Kidney epithelial cell (primary cell): ENCODE results near the gene NIM1K. TPM values are rescaled to one million over a fixed set of nuclear protein-coding genes. Genes with fewer than 3 reads are reported as not detected.

Experiments used
- DNase-seq: peaks from one replicate; pipeline ENCODE4 v3.0.0-alpha.2; 2010; ENCODE audit warnings: low read depth
- H3K27me3 ChIP-seq: 2 replicates; pipeline ENCODE4 v1.6.0; 2011; ENCODE audit warnings: low read length; ENCODE audit not compliant: control insufficient read depth, insufficient read depth
- H3K36me3 ChIP-seq: 2 replicates; pipeline ENCODE4 v1.5.1; 2011; ENCODE audit warnings: low read length; ENCODE audit not compliant: control insufficient read depth, insufficient read depth
- H3K4me3 ChIP-seq: 2 replicates; pipeline ENCODE4 v1.5.1; 2011; ENCODE audit warnings: low read depth, mild to moderate bottlenecking, control low read depth, low read length
- total RNA-seq: library from RNA; depleted of rRNA; stranded (reverse); fragments of >200 nt; gene quantifications from 2 replicates; pipeline ENCODE4 v1.2.3, GENCODE V29; 2015
- TF ChIP-seq, protein P1 (sequence below): IDR thresholded peaks from 2 replicates; pipeline ENCODE4 v1.5.1; 2011; ENCODE audit warnings: mild to moderate bottlenecking, moderate library complexity, low read length, control low read depth, inconsistent platforms; ENCODE audit not compliant: insufficient read depth, poor library complexity, severe bottlenecking

The NIM1K gene
- total RNA-seq, 1 donor from 2014 or later, result 0.21 TPM

DNA sequence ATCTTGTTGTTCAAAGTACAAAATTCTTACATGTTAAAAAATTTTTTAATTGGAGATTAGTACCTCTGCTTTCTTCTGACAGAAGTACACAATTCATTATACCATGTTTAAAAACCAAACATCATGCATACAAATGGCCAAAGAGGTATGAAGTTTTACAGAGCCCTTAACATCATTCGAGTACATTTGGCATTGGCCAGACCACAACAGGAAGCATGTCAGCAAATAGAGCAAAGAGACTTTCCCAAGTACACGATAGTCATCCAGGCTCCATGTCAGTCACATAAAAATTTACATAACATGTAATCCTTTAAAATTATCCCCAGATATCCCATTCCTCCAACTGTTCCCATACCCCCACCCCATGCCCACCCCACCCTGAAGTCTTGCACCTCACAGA lies 98.7 kb downstream of the NIM1K start:
- Histone ChIP-seq H3K4me3 (no peak overlapping the region), H3K27me3 (no peaks in the 10 kb centered on the region), H3K36me3 (peaks cover 1% of the 10 kb centered on the region)
- DNase-seq, result no peak
- TF ChIP-seq, protein P1, sequence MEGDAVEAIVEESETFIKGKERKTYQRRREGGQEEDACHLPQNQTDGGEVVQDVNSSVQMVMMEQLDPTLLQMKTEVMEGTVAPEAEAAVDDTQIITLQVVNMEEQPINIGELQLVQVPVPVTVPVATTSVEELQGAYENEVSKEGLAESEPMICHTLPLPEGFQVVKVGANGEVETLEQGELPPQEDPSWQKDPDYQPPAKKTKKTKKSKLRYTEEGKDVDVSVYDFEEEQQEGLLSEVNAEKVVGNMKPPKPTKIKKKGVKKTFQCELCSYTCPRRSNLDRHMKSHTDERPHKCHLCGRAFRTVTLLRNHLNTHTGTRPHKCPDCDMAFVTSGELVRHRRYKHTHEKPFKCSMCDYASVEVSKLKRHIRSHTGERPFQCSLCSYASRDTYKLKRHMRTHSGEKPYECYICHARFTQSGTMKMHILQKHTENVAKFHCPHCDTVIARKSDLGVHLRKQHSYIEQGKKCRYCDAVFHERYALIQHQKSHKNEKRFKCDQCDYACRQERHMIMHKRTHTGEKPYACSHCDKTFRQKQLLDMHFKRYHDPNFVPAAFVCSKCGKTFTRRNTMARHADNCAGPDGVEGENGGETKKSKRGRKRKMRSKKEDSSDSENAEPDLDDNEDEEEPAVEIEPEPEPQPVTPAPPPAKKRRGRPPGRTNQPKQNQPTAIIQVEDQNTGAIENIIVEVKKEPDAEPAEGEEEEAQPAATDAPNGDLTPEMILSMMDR, result no peak

- TF ChIP-seq, protein P1, result no peak
- DNase-seq, result no peak
- Histone ChIP-seq H3K4me3 (no peak overlapping the region), H3K27me3 (no peaks in the 10 kb centered on the region), H3K36me3 (no peaks in the 10 kb centered on the region)
Measured at GRCh38 chr5:43294226-43294625, 102.2 kb downstream of the NIM1K start.

DNA sequence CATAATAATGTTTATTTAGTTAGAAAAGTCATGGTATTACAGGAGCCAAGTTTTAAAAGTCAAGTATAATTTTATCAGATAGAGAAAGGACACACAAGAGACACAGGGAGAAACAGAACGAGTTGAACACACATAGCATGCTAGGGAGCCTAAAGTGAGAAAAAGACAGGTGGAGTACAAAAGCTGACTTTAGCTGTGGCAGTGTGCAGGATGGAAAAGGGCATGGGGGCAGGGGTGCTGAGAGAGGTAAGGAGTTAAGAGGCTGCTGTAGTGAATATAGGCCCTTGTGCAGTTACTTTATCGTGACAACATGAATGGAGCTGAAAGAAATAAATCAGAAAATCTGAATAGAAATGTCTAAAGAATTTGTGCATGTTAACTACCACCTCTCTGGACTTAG lies 103.2 kb downstream of the NIM1K start:
- no peak for DNase-seq
- H3K4me3 ChIP-seq, result no peak overlapping the region
- TF ChIP-seq, protein P1, result no peak
- H3K36me3 ChIP-seq, result no peaks in the 10 kb centered on the region
- H3K27me3 ChIP-seq, result no peaks in the 10 kb centered on the region

DNA sequence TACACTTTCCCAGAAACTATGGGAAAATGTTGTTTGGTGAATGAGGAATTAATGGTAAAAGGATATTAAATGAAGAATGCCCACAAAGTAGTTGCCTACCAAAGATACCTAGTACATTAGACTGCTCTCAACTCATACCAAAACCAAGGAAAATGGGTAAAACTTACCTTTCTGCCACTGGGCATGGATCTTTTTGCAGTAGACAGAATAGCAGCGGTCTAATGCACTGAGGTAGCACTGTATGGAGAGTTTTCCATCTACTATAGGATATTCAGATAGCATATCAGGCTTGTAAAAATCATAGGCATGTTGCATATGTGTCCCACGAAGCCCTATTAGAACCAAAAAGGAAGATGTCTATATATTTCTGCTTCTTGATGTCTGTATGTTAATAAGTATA lies 104.8 kb downstream of the NIM1K start:
- no peak overlapping the region for H3K4me3 ChIP-seq
- H3K27me3 ChIP-seq, result no peaks in the 10 kb centered on the region
- H3K36me3 ChIP-seq, result no peaks in the 10 kb centered on the region
- no peak for DNase-seq
- TF ChIP-seq, protein P1, result no peak

- Histone ChIP-seq H3K4me3 (no peak overlapping the region), H3K27me3 (no peaks in the 10 kb centered on the region), H3K36me3 (no peaks in the 10 kb centered on the region)
- DNase-seq, result no peak
- TF ChIP-seq, protein P1, result no peak
Measured at GRCh38 chr5:43298443-43298842, 106.4 kb downstream of the NIM1K start.

GRCh38 chr5:43300112-43300511 lies 108.1 kb downstream of the NIM1K start:
- Histone ChIP-seq H3K27me3 (no peaks in the 10 kb centered on the region), H3K36me3 (no peaks in the 10 kb centered on the region), H3K4me3 (no peak overlapping the region)
- DNase-seq, result no peak
- TF ChIP-seq, protein P1, result no peak
